GM12892 (cell line): ENCODE results near the gene CCDC136.

Experiments
- POLR2A ChIP-seq: IDR thresholded peaks from 2 replicates; pipeline ENCODE4 v1.6.1; 2011; ENCODE audit warnings: low read depth, low read length, control low read depth
- POLR2AphosphoS5 ChIP-seq: IDR thresholded peaks from 2 replicates; pipeline ENCODE4 v1.6.1; 2011; ENCODE audit warnings: low read depth, low read length, control low read depth
- TAF1 ChIP-seq: IDR thresholded peaks from 2 replicates; pipeline ENCODE4 v1.6.1; 2011; ENCODE audit warnings: low read depth, mild to moderate bottlenecking, control low read depth, low read length, borderline replicate concordance

- TF ChIP-seq POLR2A (no peak), POLR2AphosphoS5 (no peak), TAF1 (no peak)
Measured at GRCh38 chr7:128846781-128847444, 55.1 kb downstream of the CCDC136 start.
